Hepatocyte (in vitro differentiated cells): ENCODE results near the gene TTC23.

ENCODE experiments used
- EZH2 ChIP-seq: fragments of 200-600 bp; sonication (generic); IDR thresholded peaks from 2 replicates; pipeline ENCODE4 v1.6.1; 2016; ENCODE audit warnings: antibody characterized with exemption, mild to moderate bottlenecking, borderline replicate concordance
- EZH2phosphoT487 ChIP-seq: fragments of 200-600 bp; sonication (generic); IDR thresholded peaks from one replicate; pipeline ENCODE4 v1.6.1; 2018; ENCODE audit warnings: antibody characterized with exemption, mild to moderate bottlenecking, low read depth, moderate library complexity; ENCODE audit not compliant: unreplicated experiment, severe bottlenecking
- TF ChIP-seq, protein P1 (sequence below): fragments of 200-600 bp; sonication (generic); IDR thresholded peaks from 2 replicates; pipeline ENCODE4 v1.5.1; 2016; ENCODE audit warnings: antibody characterized with exemption, mild to moderate bottlenecking; ENCODE audit not compliant: poor library complexity

DNA sequence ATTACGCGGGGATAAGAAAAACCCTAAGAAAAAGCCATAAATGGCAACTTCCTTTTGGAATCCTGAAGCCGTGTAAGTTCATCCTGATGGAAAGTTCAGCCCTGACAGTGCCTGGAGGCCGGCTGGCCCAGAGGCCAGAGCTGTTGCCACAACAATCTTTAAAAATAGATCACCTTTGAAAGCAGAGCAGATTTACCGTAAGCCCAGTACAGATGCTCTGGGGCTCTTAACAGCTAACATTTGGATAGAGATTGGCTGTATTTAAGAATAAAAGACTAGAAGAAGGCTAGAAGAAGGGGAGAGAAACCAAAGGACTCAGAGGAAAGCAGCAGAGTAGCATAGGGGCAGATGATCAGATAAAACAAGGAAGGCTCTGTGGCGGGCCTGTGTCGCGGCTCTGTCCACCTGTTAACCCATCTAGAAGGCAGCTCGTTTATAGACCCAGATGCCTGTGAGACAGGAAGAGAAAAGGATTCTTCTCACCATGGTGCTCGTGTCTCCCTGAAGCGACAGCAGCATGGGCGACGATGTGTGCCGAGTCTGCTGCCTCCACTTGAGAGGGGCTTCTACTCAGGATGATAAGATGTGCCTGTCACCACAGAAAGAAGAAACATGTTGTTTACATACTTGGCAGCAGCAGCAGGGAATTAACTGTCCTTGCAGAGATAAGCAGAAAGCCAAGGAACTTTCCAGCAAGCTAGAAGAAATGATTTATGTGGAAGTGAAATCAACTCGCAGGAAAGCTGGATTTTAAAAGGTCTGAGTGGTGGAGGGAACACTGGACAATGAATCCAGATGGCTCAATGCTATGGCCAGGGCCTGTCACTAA, 74.6 kb downstream of the TTC23 start:
- TF ChIP-seq EZH2 = no peak
- TF ChIP-seq, protein P1, sequence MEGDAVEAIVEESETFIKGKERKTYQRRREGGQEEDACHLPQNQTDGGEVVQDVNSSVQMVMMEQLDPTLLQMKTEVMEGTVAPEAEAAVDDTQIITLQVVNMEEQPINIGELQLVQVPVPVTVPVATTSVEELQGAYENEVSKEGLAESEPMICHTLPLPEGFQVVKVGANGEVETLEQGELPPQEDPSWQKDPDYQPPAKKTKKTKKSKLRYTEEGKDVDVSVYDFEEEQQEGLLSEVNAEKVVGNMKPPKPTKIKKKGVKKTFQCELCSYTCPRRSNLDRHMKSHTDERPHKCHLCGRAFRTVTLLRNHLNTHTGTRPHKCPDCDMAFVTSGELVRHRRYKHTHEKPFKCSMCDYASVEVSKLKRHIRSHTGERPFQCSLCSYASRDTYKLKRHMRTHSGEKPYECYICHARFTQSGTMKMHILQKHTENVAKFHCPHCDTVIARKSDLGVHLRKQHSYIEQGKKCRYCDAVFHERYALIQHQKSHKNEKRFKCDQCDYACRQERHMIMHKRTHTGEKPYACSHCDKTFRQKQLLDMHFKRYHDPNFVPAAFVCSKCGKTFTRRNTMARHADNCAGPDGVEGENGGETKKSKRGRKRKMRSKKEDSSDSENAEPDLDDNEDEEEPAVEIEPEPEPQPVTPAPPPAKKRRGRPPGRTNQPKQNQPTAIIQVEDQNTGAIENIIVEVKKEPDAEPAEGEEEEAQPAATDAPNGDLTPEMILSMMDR = no peak
- TF ChIP-seq EZH2phosphoT487 = no peak
